GM19395 (cell line): ENCODE results near the gene GATA1.
A peak's percentile ranks its signal among the peaks of the same experiment; 100 is the strongest.

ENCODE experiments used
- ATAC-seq: cut with Tn5 transposase; IDR thresholded peaks from one replicate; pipeline ENCODE4 v1.9.1; 2021; ENCODE audit warnings: mild to moderate bottlenecking, moderate library complexity; ENCODE audit not compliant: unreplicated experiment

The GATA1 gene

GRCh38 chrX:48784726-48785125, 1.7 kb upstream of the GATA1 start:
- ATAC-seq: no peak

- no peak for ATAC-seq
These were observed 1.2 kb upstream of the GATA1 start for GRCh38 chrX:48785186-48785539.

GRCh38 chrX:48785540-48786214, 713 bp upstream of the GATA1 start:
- no peak for ATAC-seq

- ATAC-seq: no peak
These were observed 575 bp downstream of the GATA1 start for GRCh38 chrX:48786825-48787504.

- ATAC-seq: no peak
These were observed 1.4 kb downstream of the GATA1 start for GRCh38 chrX:48787505-48788443.

- ATAC-seq: no peak
These were observed 3.2 kb downstream of the GATA1 start for GRCh38 chrX:48789366-48790220.

- no peak for ATAC-seq
These were observed 4.1 kb downstream of the GATA1 start for GRCh38 chrX:48790477-48790876.

GRCh38 chrX:48791063-48791820, 4.9 kb downstream of the GATA1 start:
- ATAC-seq: no peak

- ATAC-seq: no peak
These were observed 5.8 kb downstream of the GATA1 start for GRCh38 chrX:48792219-48792618.

GRCh38 chrX:48793935-48794334, 7.5 kb downstream of the GATA1 start:
- no peak for ATAC-seq

GRCh38 chrX:48794340-48794910, 8.0 kb downstream of the GATA1 start:
- ATAC-seq: no peak

- no peak for ATAC-seq
These were observed 8.6 kb downstream of the GATA1 start for GRCh38 chrX:48794911-48795515.

- ATAC-seq: no peak
These were observed 11.9 kb downstream of the GATA1 start for GRCh38 chrX:48798318-48798717.

GRCh38 chrX:48800574-48801279, 14.3 kb downstream of the GATA1 start:
- ATAC-seq: no peak

- ATAC-seq: peak; percentile 90
These were observed 15.1 kb downstream of the GATA1 start, which contains the start of gene HDAC6 for GRCh38 chrX:48801280-48802088. Gene HDAC6 (plus strand): TSS chrX:48802067. CDS start chrX:48802693, 626 bp downstream.

- peak; percentile 55 for ATAC-seq
These were observed 15.9 kb downstream of the GATA1 start for GRCh38 chrX:48802089-48802904.

GRCh38 chrX:48802905-48803200, 16.5 kb downstream of the GATA1 start:
- no peak for ATAC-seq
